GM12801 (cell line): ENCODE results near the gene TMEM11.

Experiments
- TF ChIP-seq, protein P1 (sequence below): IDR thresholded peaks from one replicate; pipeline ENCODE4 v1.5.1; 2011; ENCODE audit warnings: control low read depth; ENCODE audit not compliant: insufficient read length; ENCODE audit errors: extremely low read depth

Gene TMEM11

GRCh38 chr17:21252289-21252795 lies 38.4 kb upstream of the TMEM11 start:
- TF ChIP-seq, protein P1, sequence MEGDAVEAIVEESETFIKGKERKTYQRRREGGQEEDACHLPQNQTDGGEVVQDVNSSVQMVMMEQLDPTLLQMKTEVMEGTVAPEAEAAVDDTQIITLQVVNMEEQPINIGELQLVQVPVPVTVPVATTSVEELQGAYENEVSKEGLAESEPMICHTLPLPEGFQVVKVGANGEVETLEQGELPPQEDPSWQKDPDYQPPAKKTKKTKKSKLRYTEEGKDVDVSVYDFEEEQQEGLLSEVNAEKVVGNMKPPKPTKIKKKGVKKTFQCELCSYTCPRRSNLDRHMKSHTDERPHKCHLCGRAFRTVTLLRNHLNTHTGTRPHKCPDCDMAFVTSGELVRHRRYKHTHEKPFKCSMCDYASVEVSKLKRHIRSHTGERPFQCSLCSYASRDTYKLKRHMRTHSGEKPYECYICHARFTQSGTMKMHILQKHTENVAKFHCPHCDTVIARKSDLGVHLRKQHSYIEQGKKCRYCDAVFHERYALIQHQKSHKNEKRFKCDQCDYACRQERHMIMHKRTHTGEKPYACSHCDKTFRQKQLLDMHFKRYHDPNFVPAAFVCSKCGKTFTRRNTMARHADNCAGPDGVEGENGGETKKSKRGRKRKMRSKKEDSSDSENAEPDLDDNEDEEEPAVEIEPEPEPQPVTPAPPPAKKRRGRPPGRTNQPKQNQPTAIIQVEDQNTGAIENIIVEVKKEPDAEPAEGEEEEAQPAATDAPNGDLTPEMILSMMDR = no peak

- TF ChIP-seq, protein P1 = no peak
Measured at GRCh38 chr17:21251337-21252010, 37.5 kb upstream of the TMEM11 start.

GRCh38 chr17:21250854-21251253 lies 36.9 kb upstream of the TMEM11 start:
- TF ChIP-seq, protein P1 = no peak

DNA sequence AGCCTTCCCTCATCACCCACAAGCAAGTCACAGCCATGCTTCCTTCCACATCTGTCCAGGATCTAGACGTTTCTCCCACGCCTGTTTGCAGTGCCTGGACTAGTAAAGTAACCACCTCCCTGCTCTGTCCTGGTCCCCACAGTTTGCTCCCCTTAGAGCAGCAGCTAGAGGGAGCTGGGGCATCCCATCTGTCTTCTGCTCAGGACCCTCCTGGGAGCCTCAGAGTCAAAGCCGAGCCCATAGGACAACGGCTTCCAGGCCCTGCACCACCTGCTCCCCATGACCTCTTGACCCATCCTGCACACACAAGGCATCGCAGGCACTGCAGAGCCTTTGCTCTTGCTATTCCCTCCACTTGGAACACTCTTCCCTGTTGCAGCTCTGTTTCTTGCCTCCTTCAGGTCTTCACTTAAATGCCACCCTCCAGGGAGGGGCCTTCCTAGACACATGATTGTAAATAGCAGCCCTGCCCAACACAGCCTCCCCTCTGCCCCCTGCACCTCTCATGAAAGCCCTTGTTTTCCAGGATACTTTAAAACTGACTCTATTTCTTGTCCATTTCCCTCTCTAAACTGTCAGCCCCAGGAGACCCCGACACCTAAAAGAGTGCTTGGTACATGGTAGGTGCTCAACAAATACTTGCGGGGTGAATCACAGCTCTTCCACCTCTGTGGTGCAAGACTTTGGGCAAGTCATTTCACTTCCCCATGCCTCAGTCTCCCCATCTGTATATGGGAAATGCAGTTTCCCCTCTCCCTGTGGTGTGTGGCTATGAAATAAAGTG lies 36.2 kb upstream of the TMEM11 start:
- TF ChIP-seq, protein P1 = no peak

GRCh38 chr17:21249086-21249795 lies 35.3 kb upstream of the TMEM11 start:
- TF ChIP-seq, protein P1 = no peak

DNA sequence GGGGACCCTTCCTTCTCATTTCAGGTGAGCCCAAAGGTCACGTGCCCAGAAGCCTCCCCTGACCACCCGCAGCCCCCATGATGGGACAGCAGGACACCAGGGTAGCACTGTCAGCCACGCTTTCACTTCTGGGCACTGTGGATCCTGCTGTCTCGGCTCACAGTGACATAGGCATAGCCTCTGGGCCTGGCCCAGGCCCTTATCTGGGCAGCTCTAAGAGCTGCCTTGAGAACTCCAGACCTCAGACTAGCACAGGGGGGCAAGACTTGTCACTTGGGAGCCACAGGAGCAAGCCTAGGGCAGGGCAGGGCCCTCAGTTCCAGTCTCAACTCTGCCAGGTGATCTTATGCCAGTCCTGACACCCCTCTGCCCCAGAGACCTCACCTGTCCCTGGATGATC lies 34.5 kb upstream of the TMEM11 start:
- TF ChIP-seq, protein P1 = no peak
